Measurements from ENCODE around the gene PRKD2. TPM values are rescaled to one million over a fixed set of nuclear protein-coding genes. Genes with fewer than 3 reads are reported as not detected.

Gene PRKD2
- total and polyA plus RNA-seq, 2 experiments from 2014 or later = 15.6 to 37.9 TPM

DNA sequence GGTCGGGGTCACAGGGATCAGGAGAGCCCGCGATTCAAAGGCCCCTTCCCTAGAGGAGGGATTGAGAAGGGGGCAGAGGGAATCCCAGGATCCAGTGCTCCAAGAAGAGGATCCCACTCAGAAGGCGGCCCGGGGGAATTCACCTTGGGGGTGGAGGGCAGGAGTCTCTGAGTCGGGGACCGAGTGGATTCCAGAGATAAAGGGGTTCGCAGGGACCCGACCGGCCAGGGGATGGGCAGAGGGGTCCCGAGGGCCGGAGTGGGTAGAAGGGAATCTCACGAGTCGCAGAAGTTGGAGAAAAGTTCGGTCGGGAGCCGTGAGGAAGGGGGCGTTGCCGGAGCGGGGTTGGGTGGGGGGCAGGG is 261 bp downstream of the PRKD2 start:
- Histone ChIP-seq H3K9me2 (replicated peaks; ENCODE audit: insufficient read depth) (no peaks in the 10 kb centered on the region), H4K20me1 (ENCODE audit: insufficient read depth, poor library complexity, severe bottlenecking) (no peaks in the 10 kb centered on the region), H3K27ac (peak overlapping the region; percentile 95), H3K4me2 (peak overlapping the region; percentile 90), H3K79me2 (peaks cover 40% of the 10 kb centered on the region), H3K27me3 (no peaks in the 10 kb centered on the region), H3K36me3 (replicated peaks; ENCODE audit: insufficient read depth, low read depth) (no peaks in the 10 kb centered on the region), H2AFZ (peak overlapping the region; percentile 81), H3K9me3 (ENCODE audit: low read depth) (no peaks in the 10 kb centered on the region), H3K4me1 (ENCODE audit: insufficient read depth) (peaks cover 11% of the 10 kb centered on the region), H3K4me3 (peak overlapping the region; percentile 94)
- 1% methylated on average over 18 of the region's 20 CpGs for WGBS (ENCODE audit: low lambda C conversion rate, missing lambda C conversion rate)
- TF ChIP-seq EZH2 (IDR thresholded peaks at IDR 0.05; ENCODE audit: borderline replicate concordance) (no peak), EZH2phosphoT487 (IDR thresholded peaks at IDR 0.05; ENCODE audit: low read depth, severe bottlenecking, unreplicated experiment) (no peak)
- TF ChIP-seq, protein P1, sequence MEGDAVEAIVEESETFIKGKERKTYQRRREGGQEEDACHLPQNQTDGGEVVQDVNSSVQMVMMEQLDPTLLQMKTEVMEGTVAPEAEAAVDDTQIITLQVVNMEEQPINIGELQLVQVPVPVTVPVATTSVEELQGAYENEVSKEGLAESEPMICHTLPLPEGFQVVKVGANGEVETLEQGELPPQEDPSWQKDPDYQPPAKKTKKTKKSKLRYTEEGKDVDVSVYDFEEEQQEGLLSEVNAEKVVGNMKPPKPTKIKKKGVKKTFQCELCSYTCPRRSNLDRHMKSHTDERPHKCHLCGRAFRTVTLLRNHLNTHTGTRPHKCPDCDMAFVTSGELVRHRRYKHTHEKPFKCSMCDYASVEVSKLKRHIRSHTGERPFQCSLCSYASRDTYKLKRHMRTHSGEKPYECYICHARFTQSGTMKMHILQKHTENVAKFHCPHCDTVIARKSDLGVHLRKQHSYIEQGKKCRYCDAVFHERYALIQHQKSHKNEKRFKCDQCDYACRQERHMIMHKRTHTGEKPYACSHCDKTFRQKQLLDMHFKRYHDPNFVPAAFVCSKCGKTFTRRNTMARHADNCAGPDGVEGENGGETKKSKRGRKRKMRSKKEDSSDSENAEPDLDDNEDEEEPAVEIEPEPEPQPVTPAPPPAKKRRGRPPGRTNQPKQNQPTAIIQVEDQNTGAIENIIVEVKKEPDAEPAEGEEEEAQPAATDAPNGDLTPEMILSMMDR (IDR thresholded peaks at IDR 0.05; ENCODE audit: poor library complexity) = no peak
- DNase-seq (ENCODE audit: low spot score) = no peak

DNA sequence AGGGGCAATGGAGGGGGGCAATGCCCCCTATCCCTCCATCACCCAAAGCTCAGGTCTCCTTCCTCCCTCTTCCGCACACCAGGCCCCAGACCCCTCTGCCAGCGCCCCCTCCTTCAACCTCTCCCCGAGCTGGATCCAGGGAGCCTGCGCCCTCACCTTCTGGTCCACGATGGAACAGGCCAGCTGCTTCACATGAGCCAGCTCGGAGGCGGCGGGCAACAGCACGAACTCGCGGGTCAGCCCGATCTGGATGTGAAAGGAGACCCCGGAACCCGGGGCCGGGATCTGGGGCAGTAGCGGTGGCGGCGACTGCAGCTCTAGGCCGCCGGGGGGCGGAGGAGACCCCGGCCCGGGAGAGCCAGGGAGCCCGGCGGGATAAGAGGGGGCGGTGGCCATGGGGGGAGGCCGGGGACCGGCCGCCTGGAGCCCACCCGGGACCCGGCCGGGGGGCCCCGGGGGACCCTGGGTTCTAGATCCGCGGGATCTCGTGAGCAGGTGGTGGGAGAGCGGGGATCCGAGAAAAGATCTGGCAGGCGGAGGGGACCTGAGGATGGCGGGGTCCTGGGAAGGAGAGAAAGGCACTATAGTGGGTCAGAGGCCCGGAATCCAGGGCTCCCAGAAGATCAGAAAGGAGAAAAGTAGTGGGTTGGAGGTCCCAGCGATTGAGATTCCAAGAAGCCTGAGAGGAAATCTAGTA is 791 bp downstream of the PRKD2 start:
- no peaks in the 10 kb centered on the region for H4K20me1 ChIP-seq (ENCODE audit: insufficient read depth, poor library complexity, severe bottlenecking)
- no peaks in the 10 kb centered on the region for H3K9me3 ChIP-seq (ENCODE audit: low read depth)
- no peaks in the 10 kb centered on the region for H3K36me3 ChIP-seq (replicated peaks; ENCODE audit: insufficient read depth, low read depth)
- peak overlapping the region; percentile 94 for H3K4me3 ChIP-seq
- no peak for TF ChIP-seq EZH2phosphoT487 (IDR thresholded peaks at IDR 0.05; ENCODE audit: low read depth, severe bottlenecking, unreplicated experiment)
- TF ChIP-seq, protein P1 (IDR thresholded peaks at IDR 0.05; ENCODE audit: poor library complexity) = peak; percentile 28
- peak; percentile 57 for DNase-seq (ENCODE audit: low spot score)
- peak overlapping the region; percentile 81 for H2AFZ ChIP-seq
- H3K79me2 ChIP-seq = peaks cover 40% of the 10 kb centered on the region
- H3K9me2 ChIP-seq (replicated peaks; ENCODE audit: insufficient read depth) = no peaks in the 10 kb centered on the region
- no peaks in the 10 kb centered on the region for H3K27me3 ChIP-seq
- H3K27ac ChIP-seq = peak overlapping the region; percentile 95
- H3K4me1 ChIP-seq (ENCODE audit: insufficient read depth) = peaks cover 11% of the 10 kb centered on the region
- 2% methylated on average over 15 of the region's 42 CpGs for WGBS (ENCODE audit: low lambda C conversion rate, missing lambda C conversion rate)
- H3K4me2 ChIP-seq = peak overlapping the region; percentile 90

DNA sequence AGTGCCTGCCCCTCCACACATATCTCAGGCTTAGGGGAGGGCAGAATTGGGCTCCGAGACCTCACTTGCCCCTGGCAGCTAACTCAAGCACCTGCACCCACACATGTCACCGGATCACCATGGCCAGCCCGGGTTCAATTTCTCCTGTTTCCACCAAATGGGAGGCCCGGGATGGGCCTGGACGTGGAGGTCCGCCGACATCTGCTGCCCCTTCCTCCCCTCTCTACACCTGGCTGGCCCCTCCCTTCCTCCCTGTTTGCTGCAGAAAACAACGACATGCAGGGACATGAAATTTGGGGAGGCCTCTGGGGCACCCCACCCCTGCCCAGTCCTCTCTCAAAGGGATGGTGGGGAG is 1.3 kb downstream of the PRKD2 start:
- no peak for DNase-seq (ENCODE audit: low spot score)
- no peaks in the 10 kb centered on the region for H3K9me3 ChIP-seq (ENCODE audit: low read depth)
- no peaks in the 10 kb centered on the region for H4K20me1 ChIP-seq (ENCODE audit: insufficient read depth, poor library complexity, severe bottlenecking)
- H3K4me3 ChIP-seq = peak overlapping the region; percentile 94
- peak overlapping the region; percentile 95 for H3K27ac ChIP-seq
- H3K4me2 ChIP-seq = peak overlapping the region; percentile 90
- whole genome bisulfite sequencing (ENCODE audit: low lambda C conversion rate, missing lambda C conversion rate) = 16% methylated on average over 8 of the region's 8 CpGs
- TF ChIP-seq EZH2 (IDR thresholded peaks at IDR 0.05; ENCODE audit: borderline replicate concordance) (no peak), EZH2phosphoT487 (IDR thresholded peaks at IDR 0.05; ENCODE audit: low read depth, severe bottlenecking, unreplicated experiment) (no peak)
- TF ChIP-seq, protein P1 (IDR thresholded peaks at IDR 0.05; ENCODE audit: poor library complexity) = no peak
- no peaks in the 10 kb centered on the region for H3K9me2 ChIP-seq (replicated peaks; ENCODE audit: insufficient read depth)
- H3K27me3 ChIP-seq = no peaks in the 10 kb centered on the region
- no peaks in the 10 kb centered on the region for H3K36me3 ChIP-seq (replicated peaks; ENCODE audit: insufficient read depth, low read depth)
- H3K79me2 ChIP-seq = peaks cover 40% of the 10 kb centered on the region
- no peak overlapping the region for H2AFZ ChIP-seq
- peaks cover 11% of the 10 kb centered on the region for H3K4me1 ChIP-seq (ENCODE audit: insufficient read depth)
